Adrenal gland (tissue), 5 donors: ENCODE results near the gene CTLA4.

Experiments used
- POLR2A ChIP-seq, 2 donors: fragments of 450-650 bp; IDR thresholded peaks; one replicate each; pipeline ENCODE4 v1.6.1; 2017; ENCODE audit warnings: antibody characterized with exemption in 2 of 2, mild to moderate bottlenecking in 2 of 2, moderate library complexity in 1 of 2
- TF ChIP-seq, protein P1 (sequence below), 6 experiments: fragments of 450-650 bp in 4 of 6; fragments of 200-600 bp in 2 of 6; sonication (generic) in 1 of 6; IDR thresholded peaks; 1 replicate in 5 of 6; 2 replicates in 1 of 6; pipeline versions ENCODE4 v1.5.1 to v1.8.0; 2016 to 2021; ENCODE audit warnings: antibody characterized with exemption in 6 of 6, mild to moderate bottlenecking in 2 of 6, moderate library complexity in 1 of 6
- donor health status: DM: no; HTN: no; CAD: no.

DNA sequence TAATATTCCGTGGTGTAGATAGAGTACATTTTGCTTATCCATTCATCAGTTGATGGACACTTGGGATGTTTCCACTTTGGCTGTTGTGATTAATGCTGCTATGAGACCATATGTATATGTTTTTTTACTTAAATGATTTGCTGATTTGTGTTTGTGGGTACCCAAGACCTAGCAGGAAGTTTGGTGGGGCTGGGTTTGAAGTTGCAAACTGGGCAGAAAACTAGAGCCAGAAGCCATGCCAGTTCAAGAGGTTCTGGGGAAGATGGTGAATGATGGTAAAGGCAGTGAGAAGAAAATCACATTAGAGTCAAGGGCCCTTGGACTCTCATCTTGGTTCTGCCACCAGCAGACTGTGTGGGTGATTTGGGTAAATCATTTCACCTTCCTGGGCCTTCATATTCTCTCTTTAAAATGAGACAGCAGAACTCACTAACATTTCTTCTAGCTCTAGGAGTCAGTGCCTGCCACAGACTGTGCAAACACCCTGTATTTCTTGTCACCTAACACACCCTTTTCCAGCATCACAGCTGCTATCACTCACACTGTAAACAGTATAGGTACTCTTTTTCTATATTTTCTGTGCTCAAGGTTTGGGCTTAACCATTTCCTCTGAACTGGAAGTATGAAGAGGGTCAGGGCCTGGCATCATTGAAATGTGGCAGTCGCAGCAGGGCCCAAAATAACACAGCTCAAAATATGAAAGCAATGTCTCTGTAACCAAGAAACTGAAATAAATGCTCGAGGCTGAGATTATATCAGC lies 8.4 kb upstream of the CTLA4 start:
- TF ChIP-seq, protein P1, sequence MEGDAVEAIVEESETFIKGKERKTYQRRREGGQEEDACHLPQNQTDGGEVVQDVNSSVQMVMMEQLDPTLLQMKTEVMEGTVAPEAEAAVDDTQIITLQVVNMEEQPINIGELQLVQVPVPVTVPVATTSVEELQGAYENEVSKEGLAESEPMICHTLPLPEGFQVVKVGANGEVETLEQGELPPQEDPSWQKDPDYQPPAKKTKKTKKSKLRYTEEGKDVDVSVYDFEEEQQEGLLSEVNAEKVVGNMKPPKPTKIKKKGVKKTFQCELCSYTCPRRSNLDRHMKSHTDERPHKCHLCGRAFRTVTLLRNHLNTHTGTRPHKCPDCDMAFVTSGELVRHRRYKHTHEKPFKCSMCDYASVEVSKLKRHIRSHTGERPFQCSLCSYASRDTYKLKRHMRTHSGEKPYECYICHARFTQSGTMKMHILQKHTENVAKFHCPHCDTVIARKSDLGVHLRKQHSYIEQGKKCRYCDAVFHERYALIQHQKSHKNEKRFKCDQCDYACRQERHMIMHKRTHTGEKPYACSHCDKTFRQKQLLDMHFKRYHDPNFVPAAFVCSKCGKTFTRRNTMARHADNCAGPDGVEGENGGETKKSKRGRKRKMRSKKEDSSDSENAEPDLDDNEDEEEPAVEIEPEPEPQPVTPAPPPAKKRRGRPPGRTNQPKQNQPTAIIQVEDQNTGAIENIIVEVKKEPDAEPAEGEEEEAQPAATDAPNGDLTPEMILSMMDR (IDR thresholded peaks at IDR 0.05), result no peak
- no peak for TF ChIP-seq POLR2A (IDR thresholded peaks at IDR 0.05)
